ENCODE data around the gene CSTF3.
A peak's percentile ranks its signal among the peaks of the same experiment; 100 is the strongest.

Gene CSTF3

GRCh38 chr11:33089776-33090175, 71.5 kb downstream of the CSTF3 start:
- H3K36me3 ChIP-seq (ENCODE audit: insufficient read depth, low read length), result peaks cover 9% of the 10 kb centered on the region

GRCh38 chr11:33086017-33086416, 75.3 kb downstream of the CSTF3 start:
- Histone ChIP-seq H3K4me3 (ENCODE audit: low read depth, low read length) (no peak overlapping the region), H3K79me2 (ENCODE audit: control insufficient read depth, insufficient read depth, low read length, unreplicated experiment) (no peaks in the 10 kb centered on the region), H3K36me3 (ENCODE audit: insufficient read depth, low read length) (peaks cover 16% of the 10 kb centered on the region), H3K4me1 (ENCODE audit: control insufficient read depth, insufficient read depth, low read length, unreplicated experiment) (no peaks in the 10 kb centered on the region), H3K27me3 (ENCODE audit: insufficient read depth, low read length) (no peaks in the 10 kb centered on the region), H3K27ac (ENCODE audit: low read depth, low read length) (no peak overlapping the region), H2AFZ (ENCODE audit: low read length, unreplicated experiment) (no peak overlapping the region)

More at GRCh38 chr11:33089776-33090175, 71.5 kb downstream of the CSTF3 start:
- H2AFZ ChIP-seq (ENCODE audit: low read length, unreplicated experiment), result no peak overlapping the region
- no peak overlapping the region for H3K27ac ChIP-seq (ENCODE audit: low read depth, low read length)
- no peaks in the 10 kb centered on the region for H3K79me2 ChIP-seq (ENCODE audit: control insufficient read depth, insufficient read depth, low read length, unreplicated experiment)
- H3K4me1 ChIP-seq (ENCODE audit: control insufficient read depth, insufficient read depth, low read length, unreplicated experiment), result no peaks in the 10 kb centered on the region
- no peaks in the 10 kb centered on the region for H3K27me3 ChIP-seq (ENCODE audit: insufficient read depth, low read length)
- no peak overlapping the region for H3K4me3 ChIP-seq (ENCODE audit: low read depth, low read length)

- H3K4me1 ChIP-seq (ENCODE audit: control insufficient read depth, insufficient read depth, low read length, unreplicated experiment), result no peaks in the 10 kb centered on the region
- H3K27ac ChIP-seq (ENCODE audit: low read depth, low read length), result no peak overlapping the region
- H3K79me2 ChIP-seq (ENCODE audit: control insufficient read depth, insufficient read depth, low read length, unreplicated experiment), result no peaks in the 10 kb centered on the region
- no peak overlapping the region for H2AFZ ChIP-seq (ENCODE audit: low read length, unreplicated experiment)
- peaks cover 18% of the 10 kb centered on the region for H3K36me3 ChIP-seq (ENCODE audit: insufficient read depth, low read length)
- no peaks in the 10 kb centered on the region for H3K27me3 ChIP-seq (ENCODE audit: insufficient read depth, low read length)
- no peak overlapping the region for H3K4me3 ChIP-seq (ENCODE audit: low read depth, low read length)
These were observed 77.4 kb downstream of the CSTF3 start for GRCh38 chr11:33083918-33084317.

- H3K27me3 ChIP-seq (ENCODE audit: insufficient read depth, low read length), result no peaks in the 10 kb centered on the region
- peaks cover 31% of the 10 kb centered on the region for H3K36me3 ChIP-seq (ENCODE audit: insufficient read depth, low read length)
- no peaks in the 10 kb centered on the region for H3K4me1 ChIP-seq (ENCODE audit: control insufficient read depth, insufficient read depth, low read length, unreplicated experiment)
- no peak overlapping the region for H3K4me3 ChIP-seq (ENCODE audit: low read depth, low read length)
- no peak overlapping the region for H3K27ac ChIP-seq (ENCODE audit: low read depth, low read length)
- H3K79me2 ChIP-seq (ENCODE audit: control insufficient read depth, insufficient read depth, low read length, unreplicated experiment), result no peaks in the 10 kb centered on the region
- H2AFZ ChIP-seq (ENCODE audit: low read length, unreplicated experiment), result no peak overlapping the region
These were observed 88.8 kb downstream of the CSTF3 start for GRCh38 chr11:33072465-33072864.

- no peak overlapping the region for H3K27ac ChIP-seq (ENCODE audit: low read depth, low read length)
- no peaks in the 10 kb centered on the region for H3K79me2 ChIP-seq (ENCODE audit: control insufficient read depth, insufficient read depth, low read length, unreplicated experiment)
- no peaks in the 10 kb centered on the region for H3K27me3 ChIP-seq (ENCODE audit: insufficient read depth, low read length)
- H3K36me3 ChIP-seq (ENCODE audit: insufficient read depth, low read length), result peaks cover 21% of the 10 kb centered on the region; the same call in 1 of the 2 replicates
- H3K4me3 ChIP-seq (ENCODE audit: low read depth, low read length), result no peak overlapping the region
- no peak overlapping the region for H2AFZ ChIP-seq (ENCODE audit: low read length, unreplicated experiment)
- peaks cover 2% of the 10 kb centered on the region for H3K4me1 ChIP-seq (ENCODE audit: control insufficient read depth, insufficient read depth, low read length, unreplicated experiment)
These were observed 92.5 kb downstream of the CSTF3 start for GRCh38 chr11:33068611-33069340.

GRCh38 chr11:33067294-33067693, 94.0 kb downstream of the CSTF3 start:
- Histone ChIP-seq H3K27ac (ENCODE audit: low read depth, low read length) (no peak overlapping the region), H3K4me3 (ENCODE audit: low read depth, low read length) (no peak overlapping the region)

GRCh38 chr11:33065445-33066178, 95.7 kb downstream of the CSTF3 start:
- Histone ChIP-seq H3K4me1 (ENCODE audit: control insufficient read depth, insufficient read depth, low read length, unreplicated experiment) (peaks cover 21% of the 10 kb centered on the region), H3K27me3 (ENCODE audit: insufficient read depth, low read length) (no peaks in the 10 kb centered on the region), H3K27ac (ENCODE audit: low read depth, low read length) (no peak overlapping the region), H3K4me3 (ENCODE audit: low read depth, low read length) (no peak overlapping the region), H3K36me3 (ENCODE audit: insufficient read depth, low read length) (peaks cover 14% of the 10 kb centered on the region; the same call in 1 of the 2 replicates), H2AFZ (ENCODE audit: low read length, unreplicated experiment) (no peak overlapping the region), H3K79me2 (ENCODE audit: control insufficient read depth, insufficient read depth, low read length, unreplicated experiment) (no peaks in the 10 kb centered on the region)

More at GRCh38 chr11:33067294-33067693, 94.0 kb downstream of the CSTF3 start:
- Histone ChIP-seq H3K4me1 (ENCODE audit: control insufficient read depth, insufficient read depth, low read length, unreplicated experiment) (peaks cover 12% of the 10 kb centered on the region), H3K27me3 (ENCODE audit: insufficient read depth, low read length) (no peaks in the 10 kb centered on the region), H3K79me2 (ENCODE audit: control insufficient read depth, insufficient read depth, low read length, unreplicated experiment) (no peaks in the 10 kb centered on the region), H3K36me3 (ENCODE audit: insufficient read depth, low read length) (peaks cover 18% of the 10 kb centered on the region; the same call in 1 of the 2 replicates), H2AFZ (ENCODE audit: low read length, unreplicated experiment) (no peak overlapping the region)

GRCh38 chr11:33064866-33065265, 96.4 kb downstream of the CSTF3 start:
- Histone ChIP-seq H3K27me3 (ENCODE audit: insufficient read depth, low read length) (no peaks in the 10 kb centered on the region), H3K4me3 (ENCODE audit: low read depth, low read length) (no peak overlapping the region), H3K79me2 (ENCODE audit: control insufficient read depth, insufficient read depth, low read length, unreplicated experiment) (no peaks in the 10 kb centered on the region), H3K4me1 (ENCODE audit: control insufficient read depth, insufficient read depth, low read length, unreplicated experiment) (peaks cover 21% of the 10 kb centered on the region), H3K36me3 (ENCODE audit: insufficient read depth, low read length) (peaks cover 14% of the 10 kb centered on the region; the same call in 1 of the 2 replicates), H3K27ac (ENCODE audit: low read depth, low read length) (no peak overlapping the region), H2AFZ (ENCODE audit: low read length, unreplicated experiment) (no peak overlapping the region)

GRCh38 chr11:33064033-33064825, 97.1 kb downstream of the CSTF3 start:
- Histone ChIP-seq H3K36me3 (ENCODE audit: insufficient read depth, low read length) (peaks cover 19% of the 10 kb centered on the region; the same call in 1 of the 2 replicates), H2AFZ (ENCODE audit: low read length, unreplicated experiment) (no peak overlapping the region), H3K4me3 (ENCODE audit: low read depth, low read length) (no peak overlapping the region), H3K27ac (ENCODE audit: low read depth, low read length) (peak overlapping the region; percentile 25; the same call in 1 of the 2 replicates), H3K4me1 (ENCODE audit: control insufficient read depth, insufficient read depth, low read length, unreplicated experiment) (peaks cover 21% of the 10 kb centered on the region), H3K79me2 (ENCODE audit: control insufficient read depth, insufficient read depth, low read length, unreplicated experiment) (no peaks in the 10 kb centered on the region), H3K27me3 (ENCODE audit: insufficient read depth, low read length) (no peaks in the 10 kb centered on the region)

- peak overlapping the region; percentile 25; the same call in 1 of the 2 replicates for H3K27ac ChIP-seq (ENCODE audit: low read depth, low read length)
- H3K4me1 ChIP-seq (ENCODE audit: control insufficient read depth, insufficient read depth, low read length, unreplicated experiment), result peaks cover 21% of the 10 kb centered on the region
- no peaks in the 10 kb centered on the region for H3K27me3 ChIP-seq (ENCODE audit: insufficient read depth, low read length)
- H3K79me2 ChIP-seq (ENCODE audit: control insufficient read depth, insufficient read depth, low read length, unreplicated experiment), result no peaks in the 10 kb centered on the region
- H2AFZ ChIP-seq (ENCODE audit: low read length, unreplicated experiment), result no peak overlapping the region
- peaks cover 18% of the 10 kb centered on the region; the same call in 1 of the 2 replicates for H3K36me3 ChIP-seq (ENCODE audit: insufficient read depth, low read length)
- H3K4me3 ChIP-seq (ENCODE audit: low read depth, low read length), result no peak overlapping the region
These were observed 97.9 kb downstream of the CSTF3 start for GRCh38 chr11:33063326-33063881.
